H1 (cell line): ENCODE data around the gene CNIH4. TPM values are rescaled to one million over a fixed set of nuclear protein-coding genes. Genes with fewer than 3 reads are reported as not detected.
A peak's percentile ranks its signal among the peaks of the same experiment; 100 is the strongest.

Experiments used
- CTCF ChIA-PET: fragments of 300-600 bp; sonication (Branson Sonifier 250); formaldehyde crosslinking; loops from one replicate; lab custom pipeline; 2021; ENCODE audit not compliant: partially characterized antibody; lab: Charles Lee
- POLR2A ChIA-PET: fragments of 300-600 bp; sonication (Branson Sonifier 250); formaldehyde crosslinking; loops from one replicate; lab custom pipeline; 2021; ENCODE audit warnings: inconsistent platforms; ENCODE audit not compliant: partially characterized antibody; lab: Charles Lee
- DNase-seq, 2 experiments: peaks; one replicate each; pipeline versions ENCODE4 v3.0.0 to v3.0.0-alpha.2; 2010 to 2022; ENCODE audit warnings: low spot score in 2 of 2, low read depth in 1 of 2, mixed read lengths in 1 of 2
- FAIRE-seq: peaks from 2 replicates; lab custom pipeline; 2011; peaks lifted over from hg19 to GRCh38; lab: Jason Lieb, UNC
- H2AFZ ChIP-seq: 2 replicates; pipeline ENCODE4 v1.8.1; 2012; ENCODE audit warnings: low read length, inconsistent platforms
- H2AK5ac ChIP-seq: 2 replicates; pipeline ENCODE4 v1.6.1; 2013; ENCODE audit warnings: low read depth, low read length
- H2BK120ac ChIP-seq: replicated peaks from 2 replicates; pipeline ENCODE3; 2013; ENCODE audit warnings: low read depth, low read length, inconsistent platforms
- H2BK12ac ChIP-seq: 2 replicates; pipeline ENCODE4 v1.6.1; 2013; ENCODE audit warnings: low read depth, low read length
- H2BK15ac ChIP-seq: 2 replicates; pipeline ENCODE4 v1.6.1; 2013; ENCODE audit warnings: low read length
- H2BK20ac ChIP-seq: 2 replicates; pipeline ENCODE4 v1.6.1; 2013; ENCODE audit warnings: low read length
- H2BK5ac ChIP-seq: 2 replicates; pipeline ENCODE4 v1.6.1; 2013; ENCODE audit warnings: low read depth, low read length
- H3K14ac ChIP-seq: 2 replicates; pipeline ENCODE4 v1.6.1; 2013; ENCODE audit warnings: inconsistent platforms; ENCODE audit not compliant: insufficient read length
- H3K18ac ChIP-seq: 2 replicates; pipeline ENCODE4 v1.6.1; 2013; ENCODE audit warnings: low read length; ENCODE audit errors: extremely low read depth
- H3K23ac ChIP-seq: 2 replicates; pipeline ENCODE4 v1.6.1; 2013; ENCODE audit warnings: inconsistent platforms; ENCODE audit not compliant: insufficient read length
- H3K23me2 ChIP-seq: 2 replicates; pipeline ENCODE4 v1.6.1; 2013; ENCODE audit warnings: low read depth, low read length
- H3K27ac ChIP-seq: 2 replicates; pipeline ENCODE4 v1.6.1; 2011; ENCODE audit warnings: low read depth, low read length, inconsistent platforms
- H3K27me3 ChIP-seq, 4 experiments: replicated peaks in 1 of 4; 1 replicate in 1 of 4; 2 replicates in 3 of 4; pipeline versions ENCODE4 v1.6.1 to v1.8.1; 2011 to 2013; ENCODE audit warnings: low read length in 3 of 4, mild to moderate bottlenecking in 3 of 4, inconsistent platforms in 2 of 4, mixed read lengths in 2 of 4, moderate library complexity in 1 of 4; ENCODE audit not compliant: control insufficient read depth in 3 of 4, insufficient read depth in 3 of 4; ENCODE audit errors: extremely low read depth in 1 of 4
- H3K36me3 ChIP-seq, 4 experiments: 2 replicates each; pipeline versions ENCODE4 v1.6.1 to v1.8.1; 2011 to 2013; ENCODE audit warnings: mild to moderate bottlenecking in 4 of 4, low read length in 3 of 4, moderate library complexity in 2 of 4, control low read depth in 1 of 4, inconsistent platforms in 1 of 4; ENCODE audit not compliant: insufficient read depth in 4 of 4, control insufficient read depth in 2 of 4
- H3K4ac ChIP-seq: replicated peaks from 2 replicates; pipeline ENCODE3; 2013; ENCODE audit warnings: low read length, low read depth, mixed read lengths, inconsistent platforms; ENCODE audit not compliant: insufficient read length
- H3K4me1 ChIP-seq, 4 experiments: replicated peaks in 1 of 4; 1 replicate in 1 of 4; 2 replicates in 3 of 4; pipeline versions ENCODE4 v1.6.1 to v1.8.1; 2011 to 2013; ENCODE audit warnings: low read length in 3 of 4, inconsistent platforms in 2 of 4, mixed read lengths in 1 of 4; ENCODE audit not compliant: insufficient read depth in 4 of 4, control insufficient read depth in 3 of 4
- H3K4me2 ChIP-seq, 2 experiments: 2 replicates each; pipeline versions ENCODE4 v1.6.1 to v1.8.1; 2011 to 2013; ENCODE audit warnings: low read depth in 2 of 2, low read length in 2 of 2, control low read depth in 1 of 2, inconsistent platforms in 1 of 2, mild to moderate bottlenecking in 1 of 2; ENCODE audit not compliant: insufficient read depth in 1 of 2
- H3K4me3 ChIP-seq, 4 experiments: fragments of 200-600, 300-600 bp in 1 of 4; sonication (generic), shearing (Covaris generic), sonication (Bioruptor Twin) in 1 of 4; 2 replicates each; pipeline versions ENCODE4 v1.5.1 to v1.8.1; 2011 to 2016; ENCODE audit warnings: low read length in 4 of 4, low read depth in 3 of 4, control low read depth in 2 of 4, inconsistent platforms in 2 of 4, mild to moderate bottlenecking in 2 of 4, mixed read lengths in 1 of 4, moderate library complexity in 1 of 4; ENCODE audit not compliant: insufficient read depth in 2 of 4; ENCODE audit errors: extremely low read depth in 1 of 4
- H3K56ac ChIP-seq: replicated peaks from 2 replicates; pipeline ENCODE3; 2013; ENCODE audit warnings: low read depth, mild to moderate bottlenecking, mixed read lengths, low read length, inconsistent platforms; ENCODE audit not compliant: insufficient read length
- H3K79me1 ChIP-seq: 2 replicates; pipeline ENCODE4 v1.6.1; 2013; ENCODE audit warnings: low read depth, low read length, control low read depth
- H3K79me2 ChIP-seq, 2 experiments: 2 replicates each; pipeline versions ENCODE4 v1.6.1 to v1.8.1; 2012 to 2013; ENCODE audit warnings: low read length in 2 of 2, mild to moderate bottlenecking in 2 of 2, inconsistent platforms in 1 of 2; ENCODE audit not compliant: insufficient read depth in 2 of 2, control insufficient read depth in 1 of 2
- H3K9ac ChIP-seq, 4 experiments: replicated peaks in 1 of 4; 1 replicate in 1 of 4; 2 replicates in 3 of 4; pipeline versions ENCODE4 v1.6.1 to v1.8.1; 2011 to 2013; ENCODE audit warnings: low read depth in 3 of 4, low read length in 3 of 4, control low read depth in 2 of 4, mild to moderate bottlenecking in 2 of 4, moderate library complexity in 2 of 4, inconsistent platforms in 1 of 4; ENCODE audit errors: extremely low read depth in 1 of 4
- H3K9me3 ChIP-seq, 2 experiments: 2 replicates each; pipeline versions ENCODE4 v1.6.1 to v1.8.1; 2012 to 2013; ENCODE audit warnings: mild to moderate bottlenecking in 2 of 2, moderate library complexity in 2 of 2, control low read depth in 1 of 2, inconsistent platforms in 1 of 2, low read depth in 1 of 2, low read length in 1 of 2, mixed read lengths in 1 of 2; ENCODE audit not compliant: insufficient read depth in 2 of 2
- H4K20me1 ChIP-seq, 2 experiments: replicated peaks in 1 of 2; 2 replicates each; pipeline versions ENCODE3 to v1.8.1; 2011 to 2013; ENCODE audit warnings: inconsistent platforms in 2 of 2, low read length in 2 of 2, mild to moderate bottlenecking in 1 of 2; ENCODE audit not compliant: insufficient read depth in 2 of 2, control insufficient read depth in 1 of 2
- H4K5ac ChIP-seq: 2 replicates; pipeline ENCODE4 v1.6.1; 2013; ENCODE audit warnings: low read length, low read depth, mixed read lengths, inconsistent platforms; ENCODE audit not compliant: insufficient read length
- H4K8ac ChIP-seq: 2 replicates; pipeline ENCODE4 v1.8.0; 2013; ENCODE audit warnings: mild to moderate bottlenecking, moderate library complexity, low read length, inconsistent platforms; ENCODE audit not compliant: insufficient read depth; ENCODE audit errors: extremely low read depth
- H4K91ac ChIP-seq: replicated peaks from 2 replicates; pipeline ENCODE3; 2013; ENCODE audit warnings: low read length, mixed read lengths, inconsistent platforms; ENCODE audit not compliant: insufficient read length
- CHD2 ChIP-seq: IDR thresholded peaks from 2 replicates; pipeline ENCODE4 v1.6.1; 2012; ENCODE audit warnings: low read length, improper control_type of control experiment
- GTF2F1 ChIP-seq: IDR thresholded peaks from 2 replicates; pipeline ENCODE4 v1.6.1; 2012; ENCODE audit warnings: low read depth, low read length, improper control_type of control experiment, borderline replicate concordance
- NANOG ChIP-seq: IDR thresholded peaks from 2 replicates; pipeline ENCODE4 v1.6.1; 2011; ENCODE audit warnings: low read length, low read depth, mild to moderate bottlenecking, inconsistent platforms; ENCODE audit not compliant: insufficient read depth, poor library complexity, severe bottlenecking
- TAF7 ChIP-seq: optimal IDR thresholded peaks from 2 replicates; pipeline ENCODE3; 2011; ENCODE audit warnings: low read depth, mild to moderate bottlenecking, inconsistent platforms, low read length, moderate library complexity, borderline replicate concordance
- TBP ChIP-seq: IDR thresholded peaks from 2 replicates; pipeline ENCODE4 v1.6.1; 2011; ENCODE audit warnings: low read depth, low read length, improper control_type of control experiment
- WGBS, 2 experiments: shearing (Covaris generic) in 1 of 2; methylation state at CpG; one replicate each; pipeline versions ENCODE4 v1.1.6 to v1.1.7; 2013 to 2015; ENCODE audit warnings: low lambda C conversion rate in 2 of 2, mixed read lengths in 2 of 2, inconsistent platforms in 1 of 2, low coverage in 1 of 2, missing lambda C conversion rate in 1 of 2; ENCODE audit not compliant: insufficient replicate concordance in 2 of 2, insufficient coverage in 1 of 2, insufficient read length in 1 of 2; ENCODE audit errors: extremely low coverage in 1 of 2, missing lambda C conversion rate in 1 of 2; 5-methylcytosine and 5-hydroxymethylcytosine counted together
- polyA plus RNA-seq, 7 experiments: library from polyadenylated mRNA; depleted of rRNA in 3 of 7; stranded (reverse) in 5 of 7; unstranded in 2 of 7; fragments of >200 nt in 5 of 7; fragments of 200-250 nt in 2 of 7; gene quantifications; 1 replicate in 5 of 7; 2 replicates in 1 of 7; 4 replicates in 1 of 7; pipeline versions ENCODE4 v1.2.1 to v1.2.3, GENCODE V29; 2011 to 2013; ENCODE audit warnings: missing spikeins in 2 of 7, mixed read lengths in 2 of 7
- total RNA-seq: library from RNA; stranded (reverse); fragmentation: NEBNext Ultra II Directional; extraction: Animal tissue kit (Norgen Biotek cat#: 25700); gene quantifications from 2 replicates; pipeline ENCODE4 v1.2.1, GENCODE V29; 2021
- TF ChIP-seq, protein P1 (sequence below): IDR thresholded peaks from 2 replicates; pipeline ENCODE4 v1.6.1; 2012; ENCODE audit warnings: inconsistent platforms
- TF ChIP-seq, protein P2 (sequence below): IDR thresholded peaks from 2 replicates; pipeline ENCODE4 v1.6.1; 2011; ENCODE audit warnings: low read depth, mild to moderate bottlenecking, low read length; ENCODE audit not compliant: insufficient read depth

Gene CNIH4
- total and polyA plus RNA-seq, 2 of the 8 experiments (the other 6 are each of a cell fraction or from before 2014, with no cell fraction given), result 76.2 to 151 TPM

GRCh38 chr1:224329484-224329841 lies 27.2 kb upstream of the CNIH4 start:
- Histone ChIP-seq H3K4me3 (peak overlapping the region; percentile 89 to 100 (median 98)), H3K36me3 (peaks cover 0 to 7% (median under 1%) of the 10 kb centered on the region in 4 experiments; a peak in 4 of 8 replicates), H3K23ac (no peak overlapping the region), H3K79me1 (peaks cover 3% of the 10 kb centered on the region; the same call in 1 of the 2 replicates), H3K4ac (no peak overlapping the region), H2BK12ac (no peak overlapping the region; the same call in 1 of the 2 replicates), H2BK15ac (no peak overlapping the region), H4K91ac (no peak overlapping the region), H3K18ac (no peak overlapping the region), H3K9ac (peak overlapping the region; percentile 72 to 93 (median 88)), H3K23me2 (peaks cover 8% of the 10 kb centered on the region), H3K14ac (no peak overlapping the region), H2BK20ac (no peak overlapping the region), H2AFZ (peak overlapping the region; percentile 83; the same call in 1 of the 2 replicates), H3K9me3 (no peaks in the 10 kb centered on the region), H4K5ac (no peak overlapping the region), H3K4me2 (peak overlapping the region; percentile 69 to 78), H2AK5ac (no peak overlapping the region), H3K4me1 (no peaks in the 10 kb centered on the region; a peak in 3 of 7 replicates), H2BK120ac (no peak overlapping the region), H4K20me1 (peaks cover 0 to 2% of the 10 kb centered on the region in 2 experiments), H3K56ac (peak overlapping the region; percentile 12), H3K27ac (peak overlapping the region; percentile 95), H3K27me3 (no peaks in the 10 kb centered on the region), H4K8ac (peak overlapping the region; percentile 99), H3K79me2 (peaks cover 17 to 47% of the 10 kb centered on the region in 2 experiments), H2BK5ac (peak overlapping the region; percentile 87; the same call in 1 of the 2 replicates)
- 2% methylated on average over 7 of the region's 7 CpGs; no CpG with 5 or more reads in 1 of the 2 experiments for WGBS, 2 experiments
- no peak for TF ChIP-seq CHD2
- no peak for TF ChIP-seq TBP
- no peak for TF ChIP-seq GTF2F1
- no peak for TF ChIP-seq NANOG
- TF ChIP-seq, protein P1, sequence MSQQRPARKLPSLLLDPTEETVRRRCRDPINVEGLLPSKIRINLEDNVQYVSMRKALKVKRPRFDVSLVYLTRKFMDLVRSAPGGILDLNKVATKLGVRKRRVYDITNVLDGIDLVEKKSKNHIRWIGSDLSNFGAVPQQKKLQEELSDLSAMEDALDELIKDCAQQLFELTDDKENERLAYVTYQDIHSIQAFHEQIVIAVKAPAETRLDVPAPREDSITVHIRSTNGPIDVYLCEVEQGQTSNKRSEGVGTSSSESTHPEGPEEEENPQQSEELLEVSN, result no peak
- TF ChIP-seq, protein P2, sequence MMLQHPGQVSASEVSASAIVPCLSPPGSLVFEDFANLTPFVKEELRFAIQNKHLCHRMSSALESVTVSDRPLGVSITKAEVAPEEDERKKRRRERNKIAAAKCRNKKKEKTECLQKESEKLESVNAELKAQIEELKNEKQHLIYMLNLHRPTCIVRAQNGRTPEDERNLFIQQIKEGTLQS, result no peak
- TF ChIP-seq TAF7, result no peak
- no peak for DNase-seq
- ChIA-PET CTCF (interaction anchor here (0.9 to 1.4 kb wide), 2 partner anchors 9 to 213 kb away, joined by 3 to 5 read pairs; no protein-coding TSS in a partner anchor), POLR2A (interaction anchor here (0.5 to 1.9 kb wide), 10 partner anchors 12 to 336 kb away, joined by 3 to 10 read pairs (median 3); partner anchors contain the start of genes CNIH4, FBXO28 and WDR26)
- no peak for FAIRE-seq
